ENCODE measurements around the gene CFAP99.

CFAP99 gene

GRCh38 chr4:2449511-2450392 lies 31.0 kb downstream of the CFAP99 start:
- DNase-seq, result no peak

GRCh38 chr4:2450394-2451035 lies 31.8 kb downstream of the CFAP99 start:
- DNase-seq, result no peak

- no peak for DNase-seq
These were observed 32.3 kb downstream of the CFAP99 start for GRCh38 chr4:2451036-2451520.

GRCh38 chr4:2451821-2452785 lies 33.3 kb downstream of the CFAP99 start:
- DNase-seq, result no peak

GRCh38 chr4:2457481-2458295 lies 38.9 kb downstream of the CFAP99 start:
- DNase-seq, result no peak

- DNase-seq, result no peak
These were observed 40.1 kb downstream of the CFAP99 start for GRCh38 chr4:2458546-2459491.

GRCh38 chr4:2459589-2460349 lies 41.0 kb downstream of the CFAP99 start:
- no peak for DNase-seq

GRCh38 chr4:2461246-2461960 lies 42.6 kb downstream of the CFAP99 start:
- no peak for DNase-seq

- DNase-seq, result peak; percentile 83
These were observed 43.6 kb downstream of the CFAP99 start for GRCh38 chr4:2462218-2462991.

- DNase-seq, result no peak
These were observed 44.4 kb downstream of the CFAP99 start for GRCh38 chr4:2462992-2463762.

- no peak for DNase-seq
These were observed 46.3 kb downstream of the CFAP99 start for GRCh38 chr4:2465032-2465431.

- DNase-seq, result peak; percentile 65
These were observed 46.8 kb downstream of the CFAP99 start for GRCh38 chr4:2465544-2465943.

GRCh38 chr4:2468456-2469191 lies 49.9 kb downstream of the CFAP99 start, which contains the start of gene RNF4:
TSS of gene RNF4 (plus strand) at chr4:2469106. CDS start at chr4:2490494, 21,388 bp downstream.
- peak; percentile 99 for DNase-seq

GRCh38 chr4:2469192-2469984 lies 50.6 kb downstream of the CFAP99 start:
- peak; percentile 79 for DNase-seq

- DNase-seq, result no peak
These were observed 52.0 kb downstream of the CFAP99 start for GRCh38 chr4:2470791-2471190.

- peak; percentile 35 for DNase-seq
These were observed 53.4 kb downstream of the CFAP99 start for GRCh38 chr4:2472187-2472586.
